WTC11 (cell line): ENCODE measurements around the gene RAB7A.

ENCODE experiments used
- CREB1 ChIP-seq: sonication (generic); formaldehyde crosslinking; IDR thresholded peaks from 2 replicates; pipeline ENCODE4 v1.8.0; 2023; ENCODE audit warnings: mild to moderate bottlenecking, missing genetic modification reagents
- ELF4 ChIP-seq: sonication (generic); formaldehyde crosslinking; IDR thresholded peaks from 2 replicates; pipeline ENCODE4 v1.8.1; 2022; ENCODE audit warnings: low read depth, mild to moderate bottlenecking, moderate library complexity, missing genetic modification reagents
- IRF1 ChIP-seq: sonication (generic); formaldehyde crosslinking; IDR thresholded peaks from 2 replicates; pipeline ENCODE4 v1.8.0; 2023; ENCODE audit warnings: missing genetic modification reagents
- JUN ChIP-seq: sonication (generic); formaldehyde crosslinking; IDR thresholded peaks from 2 replicates; pipeline ENCODE4 v1.8.0; 2023; ENCODE audit warnings: mild to moderate bottlenecking, missing genetic modification reagents
- USF2 ChIP-seq: sonication (generic); formaldehyde crosslinking; IDR thresholded peaks from 2 replicates; pipeline ENCODE4 v1.8.1; 2023; ENCODE audit warnings: mild to moderate bottlenecking, missing genetic modification reagents, moderate library complexity
- TF ChIP-seq, protein P1 (sequence below): fragments of 200-600 bp; IDR thresholded peaks from 2 replicates; pipeline ENCODE4 v1.8.0; 2022; ENCODE audit warnings: antibody characterized with exemption
- TF ChIP-seq, protein P2 (sequence below): fragments of 250-450 bp; sonication (Bioruptor Pico); IDR thresholded peaks from 2 replicates; pipeline ENCODE4 v1.9.0; 2021; ENCODE audit warnings: mild to moderate bottlenecking
- TF ChIP-seq, protein P3 (sequence below): sonication (generic); formaldehyde crosslinking; IDR thresholded peaks from 2 replicates; pipeline ENCODE4 v1.8.0; 2023; ENCODE audit warnings: mild to moderate bottlenecking, missing genetic modification reagents
- TF ChIP-seq, protein P4 (sequence below): sonication (generic); formaldehyde crosslinking; IDR thresholded peaks from 2 replicates; pipeline ENCODE4 v1.8.0; 2022; ENCODE audit warnings: mild to moderate bottlenecking, missing genetic modification reagents
- TF ChIP-seq, protein P5 (sequence below): sonication (generic); formaldehyde crosslinking; IDR thresholded peaks from 2 replicates; pipeline ENCODE4 v1.8.1; 2023; ENCODE audit warnings: mild to moderate bottlenecking, missing genetic modification reagents, borderline replicate concordance

- TF ChIP-seq, protein P1, sequence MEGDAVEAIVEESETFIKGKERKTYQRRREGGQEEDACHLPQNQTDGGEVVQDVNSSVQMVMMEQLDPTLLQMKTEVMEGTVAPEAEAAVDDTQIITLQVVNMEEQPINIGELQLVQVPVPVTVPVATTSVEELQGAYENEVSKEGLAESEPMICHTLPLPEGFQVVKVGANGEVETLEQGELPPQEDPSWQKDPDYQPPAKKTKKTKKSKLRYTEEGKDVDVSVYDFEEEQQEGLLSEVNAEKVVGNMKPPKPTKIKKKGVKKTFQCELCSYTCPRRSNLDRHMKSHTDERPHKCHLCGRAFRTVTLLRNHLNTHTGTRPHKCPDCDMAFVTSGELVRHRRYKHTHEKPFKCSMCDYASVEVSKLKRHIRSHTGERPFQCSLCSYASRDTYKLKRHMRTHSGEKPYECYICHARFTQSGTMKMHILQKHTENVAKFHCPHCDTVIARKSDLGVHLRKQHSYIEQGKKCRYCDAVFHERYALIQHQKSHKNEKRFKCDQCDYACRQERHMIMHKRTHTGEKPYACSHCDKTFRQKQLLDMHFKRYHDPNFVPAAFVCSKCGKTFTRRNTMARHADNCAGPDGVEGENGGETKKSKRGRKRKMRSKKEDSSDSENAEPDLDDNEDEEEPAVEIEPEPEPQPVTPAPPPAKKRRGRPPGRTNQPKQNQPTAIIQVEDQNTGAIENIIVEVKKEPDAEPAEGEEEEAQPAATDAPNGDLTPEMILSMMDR = no peak
- TF ChIP-seq ELF4 (CRISPR knock-in tag) = no peak
- no peak for TF ChIP-seq IRF1 (CRISPR knock-in tag)
- TF ChIP-seq JUN (CRISPR knock-in tag) = no peak
- TF ChIP-seq CREB1 = no peak
- TF ChIP-seq, protein P2, sequence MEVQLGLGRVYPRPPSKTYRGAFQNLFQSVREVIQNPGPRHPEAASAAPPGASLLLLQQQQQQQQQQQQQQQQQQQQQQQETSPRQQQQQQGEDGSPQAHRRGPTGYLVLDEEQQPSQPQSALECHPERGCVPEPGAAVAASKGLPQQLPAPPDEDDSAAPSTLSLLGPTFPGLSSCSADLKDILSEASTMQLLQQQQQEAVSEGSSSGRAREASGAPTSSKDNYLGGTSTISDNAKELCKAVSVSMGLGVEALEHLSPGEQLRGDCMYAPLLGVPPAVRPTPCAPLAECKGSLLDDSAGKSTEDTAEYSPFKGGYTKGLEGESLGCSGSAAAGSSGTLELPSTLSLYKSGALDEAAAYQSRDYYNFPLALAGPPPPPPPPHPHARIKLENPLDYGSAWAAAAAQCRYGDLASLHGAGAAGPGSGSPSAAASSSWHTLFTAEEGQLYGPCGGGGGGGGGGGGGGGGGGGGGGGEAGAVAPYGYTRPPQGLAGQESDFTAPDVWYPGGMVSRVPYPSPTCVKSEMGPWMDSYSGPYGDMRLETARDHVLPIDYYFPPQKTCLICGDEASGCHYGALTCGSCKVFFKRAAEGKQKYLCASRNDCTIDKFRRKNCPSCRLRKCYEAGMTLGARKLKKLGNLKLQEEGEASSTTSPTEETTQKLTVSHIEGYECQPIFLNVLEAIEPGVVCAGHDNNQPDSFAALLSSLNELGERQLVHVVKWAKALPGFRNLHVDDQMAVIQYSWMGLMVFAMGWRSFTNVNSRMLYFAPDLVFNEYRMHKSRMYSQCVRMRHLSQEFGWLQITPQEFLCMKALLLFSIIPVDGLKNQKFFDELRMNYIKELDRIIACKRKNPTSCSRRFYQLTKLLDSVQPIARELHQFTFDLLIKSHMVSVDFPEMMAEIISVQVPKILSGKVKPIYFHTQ (CRISPR knock-in tag) = no peak
- TF ChIP-seq USF2 (CRISPR knock-in tag) = no peak
- TF ChIP-seq, protein P3, sequence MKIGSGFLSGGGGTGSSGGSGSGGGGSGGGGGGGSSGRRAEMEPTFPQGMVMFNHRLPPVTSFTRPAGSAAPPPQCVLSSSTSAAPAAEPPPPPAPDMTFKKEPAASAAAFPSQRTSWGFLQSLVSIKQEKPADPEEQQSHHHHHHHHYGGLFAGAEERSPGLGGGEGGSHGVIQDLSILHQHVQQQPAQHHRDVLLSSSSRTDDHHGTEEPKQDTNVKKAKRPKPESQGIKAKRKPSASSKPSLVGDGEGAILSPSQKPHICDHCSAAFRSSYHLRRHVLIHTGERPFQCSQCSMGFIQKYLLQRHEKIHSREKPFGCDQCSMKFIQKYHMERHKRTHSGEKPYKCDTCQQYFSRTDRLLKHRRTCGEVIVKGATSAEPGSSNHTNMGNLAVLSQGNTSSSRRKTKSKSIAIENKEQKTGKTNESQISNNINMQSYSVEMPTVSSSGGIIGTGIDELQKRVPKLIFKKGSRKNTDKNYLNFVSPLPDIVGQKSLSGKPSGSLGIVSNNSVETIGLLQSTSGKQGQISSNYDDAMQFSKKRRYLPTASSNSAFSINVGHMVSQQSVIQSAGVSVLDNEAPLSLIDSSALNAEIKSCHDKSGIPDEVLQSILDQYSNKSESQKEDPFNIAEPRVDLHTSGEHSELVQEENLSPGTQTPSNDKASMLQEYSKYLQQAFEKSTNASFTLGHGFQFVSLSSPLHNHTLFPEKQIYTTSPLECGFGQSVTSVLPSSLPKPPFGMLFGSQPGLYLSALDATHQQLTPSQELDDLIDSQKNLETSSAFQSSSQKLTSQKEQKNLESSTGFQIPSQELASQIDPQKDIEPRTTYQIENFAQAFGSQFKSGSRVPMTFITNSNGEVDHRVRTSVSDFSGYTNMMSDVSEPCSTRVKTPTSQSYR (CRISPR knock-in tag) = no peak
- TF ChIP-seq, protein P4, sequence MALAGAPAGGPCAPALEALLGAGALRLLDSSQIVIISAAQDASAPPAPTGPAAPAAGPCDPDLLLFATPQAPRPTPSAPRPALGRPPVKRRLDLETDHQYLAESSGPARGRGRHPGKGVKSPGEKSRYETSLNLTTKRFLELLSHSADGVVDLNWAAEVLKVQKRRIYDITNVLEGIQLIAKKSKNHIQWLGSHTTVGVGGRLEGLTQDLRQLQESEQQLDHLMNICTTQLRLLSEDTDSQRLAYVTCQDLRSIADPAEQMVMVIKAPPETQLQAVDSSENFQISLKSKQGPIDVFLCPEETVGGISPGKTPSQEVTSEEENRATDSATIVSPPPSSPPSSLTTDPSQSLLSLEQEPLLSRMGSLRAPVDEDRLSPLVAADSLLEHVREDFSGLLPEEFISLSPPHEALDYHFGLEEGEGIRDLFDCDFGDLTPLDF (CRISPR knock-in tag) = no peak
- TF ChIP-seq, protein P5, sequence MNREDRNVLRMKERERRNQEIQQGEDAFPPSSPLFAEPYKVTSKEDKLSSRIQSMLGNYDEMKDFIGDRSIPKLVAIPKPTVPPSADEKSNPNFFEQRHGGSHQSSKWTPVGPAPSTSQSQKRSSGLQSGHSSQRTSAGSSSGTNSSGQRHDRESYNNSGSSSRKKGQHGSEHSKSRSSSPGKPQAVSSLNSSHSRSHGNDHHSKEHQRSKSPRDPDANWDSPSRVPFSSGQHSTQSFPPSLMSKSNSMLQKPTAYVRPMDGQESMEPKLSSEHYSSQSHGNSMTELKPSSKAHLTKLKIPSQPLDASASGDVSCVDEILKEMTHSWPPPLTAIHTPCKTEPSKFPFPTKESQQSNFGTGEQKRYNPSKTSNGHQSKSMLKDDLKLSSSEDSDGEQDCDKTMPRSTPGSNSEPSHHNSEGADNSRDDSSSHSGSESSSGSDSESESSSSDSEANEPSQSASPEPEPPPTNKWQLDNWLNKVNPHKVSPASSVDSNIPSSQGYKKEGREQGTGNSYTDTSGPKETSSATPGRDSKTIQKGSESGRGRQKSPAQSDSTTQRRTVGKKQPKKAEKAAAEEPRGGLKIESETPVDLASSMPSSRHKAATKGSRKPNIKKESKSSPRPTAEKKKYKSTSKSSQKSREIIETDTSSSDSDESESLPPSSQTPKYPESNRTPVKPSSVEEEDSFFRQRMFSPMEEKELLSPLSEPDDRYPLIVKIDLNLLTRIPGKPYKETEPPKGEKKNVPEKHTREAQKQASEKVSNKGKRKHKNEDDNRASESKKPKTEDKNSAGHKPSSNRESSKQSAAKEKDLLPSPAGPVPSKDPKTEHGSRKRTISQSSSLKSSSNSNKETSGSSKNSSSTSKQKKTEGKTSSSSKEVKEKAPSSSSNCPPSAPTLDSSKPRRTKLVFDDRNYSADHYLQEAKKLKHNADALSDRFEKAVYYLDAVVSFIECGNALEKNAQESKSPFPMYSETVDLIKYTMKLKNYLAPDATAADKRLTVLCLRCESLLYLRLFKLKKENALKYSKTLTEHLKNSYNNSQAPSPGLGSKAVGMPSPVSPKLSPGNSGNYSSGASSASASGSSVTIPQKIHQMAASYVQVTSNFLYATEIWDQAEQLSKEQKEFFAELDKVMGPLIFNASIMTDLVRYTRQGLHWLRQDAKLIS (CRISPR knock-in tag) = no peak
These were observed 27.6 kb upstream of the RAB7A start for GRCh38 chr3:128698211-128699047.
